HG02981 (cell line): ENCODE data around the gene DAPK1.

ENCODE experiments used
- ATAC-seq: cut with Tn5 transposase; IDR thresholded peaks from one replicate; pipeline ENCODE4 v1.9.1; 2021; ENCODE audit warnings: mild to moderate bottlenecking, moderate library complexity; ENCODE audit not compliant: unreplicated experiment

Gene DAPK1

GRCh38 chr9:87609002-87609401 lies 111.3 kb downstream of the DAPK1 start:
- no peak for ATAC-seq

GRCh38 chr9:87609486-87609885 lies 111.8 kb downstream of the DAPK1 start:
- no peak for ATAC-seq

GRCh38 chr9:87610200-87611155 lies 112.8 kb downstream of the DAPK1 start:
- no peak for ATAC-seq

GRCh38 chr9:87611776-87612175 lies 114.1 kb downstream of the DAPK1 start:
- ATAC-seq, result no peak

GRCh38 chr9:87612536-87612935 lies 114.9 kb downstream of the DAPK1 start:
- ATAC-seq, result no peak

- ATAC-seq, result no peak
Measured at GRCh38 chr9:87613265-87614111, 115.8 kb downstream of the DAPK1 start.

- ATAC-seq, result no peak
Measured at GRCh38 chr9:87614397-87614796, 116.7 kb downstream of the DAPK1 start.

- no peak for ATAC-seq
Measured at GRCh38 chr9:87615136-87615535, 117.5 kb downstream of the DAPK1 start.

- ATAC-seq, result no peak
Measured at GRCh38 chr9:87615547-87616148, 118.0 kb downstream of the DAPK1 start.

GRCh38 chr9:87618226-87618625 lies 120.6 kb downstream of the DAPK1 start:
- ATAC-seq, result no peak

DNA sequence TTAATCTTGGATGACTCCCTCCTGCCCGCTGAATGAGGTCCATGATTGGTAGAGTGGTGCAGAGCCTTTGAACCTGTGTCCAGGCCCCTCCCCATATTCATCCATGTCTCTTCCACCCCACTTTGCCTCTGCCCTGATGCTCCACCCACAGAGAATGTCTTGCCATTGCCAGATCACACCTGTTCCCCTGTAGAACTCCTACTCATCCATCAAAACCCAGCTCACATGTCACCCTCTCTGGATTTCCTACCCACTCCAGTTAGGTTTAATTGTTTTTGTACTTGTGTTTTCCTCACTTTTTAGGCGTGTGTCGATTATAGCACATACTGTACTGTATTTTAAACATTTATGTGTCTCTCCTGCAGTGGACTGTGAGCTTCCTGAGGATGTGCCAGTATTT lies 121.3 kb downstream of the DAPK1 start:
- no peak for ATAC-seq

- ATAC-seq, result no peak
Measured at GRCh38 chr9:87619346-87619745, 121.7 kb downstream of the DAPK1 start.

GRCh38 chr9:87620731-87621322 lies 123.2 kb downstream of the DAPK1 start:
- no peak for ATAC-seq

DNA sequence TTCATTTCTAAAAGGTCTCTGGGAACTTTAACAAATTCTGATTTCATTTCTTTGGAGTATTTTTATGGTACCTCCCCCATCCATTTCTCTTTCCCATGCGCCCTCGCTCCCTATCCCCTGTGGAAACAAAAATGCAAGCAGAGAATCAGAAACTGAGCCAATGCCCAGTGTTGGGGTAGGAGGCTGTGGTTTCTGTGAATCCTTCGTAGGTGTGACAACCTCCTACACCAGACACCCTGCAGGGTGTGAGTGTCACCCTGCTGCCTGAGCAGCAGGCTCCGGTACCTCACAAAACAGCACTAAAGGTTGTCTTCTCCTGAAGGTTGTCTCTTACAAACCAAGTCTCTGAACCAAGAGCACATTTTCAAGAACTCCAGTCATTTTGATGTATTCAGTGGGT lies 124.4 kb downstream of the DAPK1 start:
- ATAC-seq, result no peak

DNA sequence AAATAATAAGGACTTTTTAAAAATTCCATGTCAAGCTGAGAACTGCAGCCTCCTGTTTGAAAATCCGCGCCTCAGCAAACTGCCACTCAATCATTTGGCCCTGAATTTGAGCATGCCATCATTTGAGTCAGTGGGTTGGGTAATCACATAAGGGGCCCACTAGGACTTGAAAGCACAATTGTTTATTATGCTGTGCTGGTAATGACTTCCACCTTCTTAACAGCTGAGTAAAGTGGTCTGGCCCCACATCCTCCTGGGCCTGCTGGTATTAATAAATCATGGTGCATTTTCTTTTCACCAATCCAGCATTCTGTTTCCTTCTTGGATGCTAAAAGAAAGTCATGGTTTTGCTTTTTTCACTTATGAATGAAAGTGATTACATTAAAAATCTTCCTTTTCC lies 125.3 kb downstream of the DAPK1 start:
- ATAC-seq, result no peak

DNA sequence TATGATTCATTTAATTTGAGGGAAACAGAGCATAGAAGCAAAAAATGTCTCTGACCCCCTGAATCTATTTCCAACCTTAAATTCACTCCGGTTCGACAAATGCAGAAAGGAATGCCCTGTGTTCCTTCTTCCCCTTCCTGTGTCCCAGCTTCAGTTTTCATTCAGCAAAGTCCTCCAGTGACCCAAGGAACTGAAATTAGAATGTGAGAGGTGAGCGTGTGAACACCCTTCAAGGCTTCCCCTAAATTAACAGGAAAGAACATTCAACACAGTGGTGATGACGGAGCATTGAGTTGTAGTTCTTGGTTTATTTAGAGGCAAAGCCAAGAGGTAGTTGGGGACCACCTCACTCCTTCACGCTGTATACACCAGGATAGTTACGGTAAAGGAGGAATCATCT lies 130.7 kb downstream of the DAPK1 start:
- no peak for ATAC-seq

DNA sequence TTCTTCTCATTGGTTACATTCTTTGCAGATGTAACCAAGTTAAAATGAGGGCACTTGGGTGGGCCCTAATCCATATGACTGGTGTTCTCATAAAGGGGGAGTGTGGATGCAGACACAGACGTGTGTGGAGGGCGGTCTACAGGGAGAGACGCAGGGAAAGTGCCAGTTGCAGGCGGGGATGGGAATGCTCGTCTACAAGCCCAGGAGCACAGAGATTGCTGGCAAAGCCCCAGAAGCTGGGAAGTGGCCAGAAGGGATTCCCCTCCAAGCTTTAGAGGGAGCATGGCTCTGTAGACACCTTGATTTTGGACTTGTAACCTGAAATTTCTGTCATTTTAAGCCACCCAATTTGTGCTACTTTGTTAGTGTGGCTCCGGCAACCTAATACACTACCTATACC lies 131.4 kb downstream of the DAPK1 start:
- ATAC-seq, result no peak

DNA sequence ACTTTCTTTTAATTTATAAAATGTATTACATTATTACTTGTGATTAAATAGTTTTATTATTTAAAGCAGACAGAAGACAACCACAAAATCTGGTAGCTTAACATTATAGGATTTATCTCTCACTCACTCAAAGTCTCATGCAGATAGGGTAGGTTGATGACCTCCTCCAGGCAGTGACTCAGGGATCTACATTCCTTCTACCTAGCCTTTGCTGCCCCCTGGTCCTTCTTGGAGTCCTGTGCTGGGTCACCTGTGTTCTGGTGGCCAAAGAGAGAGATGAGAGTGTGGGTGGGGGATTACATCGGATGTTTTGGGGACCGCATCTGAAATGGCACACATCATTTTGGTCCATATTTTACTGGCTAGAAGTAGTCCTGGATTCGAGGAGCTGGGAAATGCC lies 132.6 kb downstream of the DAPK1 start:
- ATAC-seq, result no peak

GRCh38 chr9:87630846-87631245 lies 133.2 kb downstream of the DAPK1 start:
- ATAC-seq, result no peak

DNA sequence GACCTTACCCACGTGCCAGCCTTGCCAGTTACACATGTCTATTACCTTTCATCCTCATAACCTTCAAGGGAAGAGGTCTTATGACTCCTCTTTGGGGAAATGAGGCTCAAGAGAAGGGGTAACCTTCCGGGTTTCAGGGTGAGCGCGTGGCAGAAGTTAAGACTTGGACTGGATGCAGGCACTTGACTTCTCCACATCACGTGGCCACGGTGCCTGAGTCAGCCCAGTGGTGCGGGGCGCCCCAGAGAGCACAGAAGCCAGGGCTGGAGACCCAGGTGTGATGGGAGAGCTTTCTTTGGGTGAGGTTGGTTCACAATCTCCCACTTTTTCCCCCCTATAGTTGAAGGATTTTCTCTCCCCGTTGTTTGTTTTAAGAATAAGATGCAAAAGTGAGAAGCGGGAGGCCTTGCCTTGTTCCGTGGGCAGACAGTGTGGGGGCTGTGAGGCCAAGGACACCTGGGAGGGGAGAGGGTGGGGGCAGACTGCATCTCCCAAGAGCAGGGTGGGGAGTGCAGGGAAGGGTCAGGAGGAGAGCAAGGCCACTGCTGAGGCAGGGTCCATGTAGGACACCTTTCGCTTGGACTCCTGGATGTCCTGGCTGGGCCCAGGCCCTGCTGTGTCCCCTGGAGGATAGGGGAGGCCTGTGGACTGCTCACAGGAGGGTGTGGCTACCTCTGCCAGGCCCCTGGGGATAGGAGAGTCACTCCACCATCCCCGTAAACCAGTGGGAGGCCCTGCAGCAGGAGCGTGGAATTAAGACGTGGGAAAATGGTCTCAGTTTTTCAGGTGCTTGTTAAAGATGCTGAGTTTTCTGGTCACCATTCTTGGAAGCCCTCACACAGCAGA lies 138.2 kb downstream of the DAPK1 start:
- no peak for ATAC-seq
